HEK293 (cell line): ENCODE data around the gene ABCB9.

ENCODE experiments used
- CTCF ChIP-seq: fragments of 450-650 bp; formaldehyde crosslinking; IDR thresholded peaks from 2 replicates; pipeline ENCODE4 v1.5.1; 2016; ENCODE audit warnings: missing biosample characterization, missing genetic modification characterization
- PRDM4 ChIP-seq: fragments of 450-650 bp; formaldehyde crosslinking; IDR thresholded peaks from 2 replicates; pipeline ENCODE4 v1.5.1; 2017; ENCODE audit warnings: missing biosample characterization, missing genetic modification characterization
- YY1 ChIP-seq: fragments of 450-650 bp; formaldehyde crosslinking; IDR thresholded peaks from 2 replicates; pipeline ENCODE4 v1.5.1; 2018; ENCODE audit warnings: missing biosample characterization, missing genetic modification characterization
- ZBTB20 ChIP-seq: fragments of 450-650 bp; formaldehyde crosslinking; IDR thresholded peaks from 2 replicates; pipeline ENCODE4 v1.5.1; 2016; ENCODE audit warnings: missing biosample characterization, missing genetic modification characterization
- ZNF10 ChIP-seq: fragments of 450-650 bp; formaldehyde crosslinking; IDR thresholded peaks from 2 replicates; pipeline ENCODE4 v1.5.1; 2017; ENCODE audit warnings: missing biosample characterization, missing genetic modification characterization
- ZNF184 ChIP-seq: fragments of 450-650 bp; IDR thresholded peaks from 2 replicates; pipeline ENCODE4 v1.5.1; 2018; ENCODE audit warnings: missing biosample characterization, mild to moderate bottlenecking, missing genetic modification characterization
- ZNF239 ChIP-seq: fragments of 450-650 bp; formaldehyde crosslinking; IDR thresholded peaks from 2 replicates; pipeline ENCODE4 v1.5.1; 2016; ENCODE audit warnings: missing biosample characterization, missing genetic modification characterization
- ZNF366 ChIP-seq: fragments of 450-650 bp; formaldehyde crosslinking; conservative IDR thresholded peaks from 2 replicates; pipeline ENCODE4 v1.5.1; 2016; ENCODE audit warnings: missing biosample characterization, missing genetic modification characterization
- ZNF529 ChIP-seq: fragments of 450-650 bp; formaldehyde crosslinking; IDR thresholded peaks from 2 replicates; pipeline ENCODE4 v1.5.1; 2017; ENCODE audit warnings: missing genetic modification characterization, missing biosample characterization; ENCODE audit not compliant: insufficient replicate concordance
- ZNF596 ChIP-seq: fragments of 450-650 bp; IDR thresholded peaks from 2 replicates; pipeline ENCODE4 v1.5.0; 2018; ENCODE audit warnings: missing biosample characterization, mild to moderate bottlenecking, missing genetic modification characterization, moderate library complexity
- ZSCAN5A ChIP-seq: fragments of 450-650 bp; formaldehyde crosslinking; IDR thresholded peaks from 2 replicates; pipeline ENCODE4 v1.5.1; 2016; ENCODE audit warnings: missing biosample characterization, missing genetic modification characterization

GRCh38 chr12:122965321-122965751, 927 bp downstream of the ABCB9 start:
- no peak for TF ChIP-seq ZNF10 (tag by site-specific recombination)
- no peak for TF ChIP-seq YY1 (tag by site-specific recombination)
- no peak for TF ChIP-seq CTCF (tag by site-specific recombination)
- no peak for TF ChIP-seq PRDM4 (tag by site-specific recombination)
- no peak for TF ChIP-seq ZBTB20 (tag by site-specific recombination)
- no peak for TF ChIP-seq ZNF366 (tag by site-specific recombination)
- no peak for TF ChIP-seq ZNF529 (tag by site-specific recombination)
- no peak for TF ChIP-seq ZSCAN5A (tag by site-specific recombination)
- no peak for TF ChIP-seq ZNF239 (tag by site-specific recombination)
- no peak for TF ChIP-seq ZNF596
- no peak for TF ChIP-seq ZNF184 (tag by site-specific recombination)
